Retinal pigment epithelial cell (primary cell): ENCODE measurements around the gene IL9.

ENCODE experiments used
- DNase-seq: peaks from one replicate; pipeline ENCODE4 v3.0.0-alpha.2; 2010; ENCODE audit warnings: low read depth
- H3K4me3 ChIP-seq: 2 replicates; pipeline ENCODE4 v1.5.1; 2011; ENCODE audit warnings: mild to moderate bottlenecking, low read length, control low read depth, moderate library complexity
- CTCF ChIP-seq: conservative IDR thresholded peaks from 2 replicates; pipeline ENCODE4 v1.5.1; 2011; ENCODE audit warnings: low read depth, low read length, control low read depth, inconsistent platforms

The IL9 gene

GRCh38 chr5:135851915-135852845 is 43.5 kb downstream of the IL9 start:
- no peak for DNase-seq
- no peak for TF ChIP-seq CTCF
- no peak overlapping the region for H3K4me3 ChIP-seq

- DNase-seq = no peak
- no peak for TF ChIP-seq CTCF
- H3K4me3 ChIP-seq = no peak overlapping the region
Observed at GRCh38 chr5:135851186-135851914, 44.3 kb downstream of the IL9 start.

- H3K4me3 ChIP-seq = no peak overlapping the region
- TF ChIP-seq CTCF = no peak
- no peak for DNase-seq
Observed at GRCh38 chr5:135850671-135851070, 45.0 kb downstream of the IL9 start.

GRCh38 chr5:135850231-135850630 is 45.4 kb downstream of the IL9 start:
- TF ChIP-seq CTCF = no peak
- no peak overlapping the region for H3K4me3 ChIP-seq
- no peak for DNase-seq

GRCh38 chr5:135847976-135848375 is 47.7 kb downstream of the IL9 start:
- H3K4me3 ChIP-seq = no peak overlapping the region
- no peak for DNase-seq
- no peak for TF ChIP-seq CTCF

GRCh38 chr5:135846311-135846710 is 49.3 kb downstream of the IL9 start:
- H3K4me3 ChIP-seq = no peak overlapping the region
- DNase-seq = no peak
- TF ChIP-seq CTCF = no peak
